NCI-H1105 (cell line): ENCODE measurements around the gene COPA.
"Not testable (repeated sequence)": the region's sequence is repeated elsewhere in the genome, so short reads cannot be mapped to it uniquely, and the experiment has no call there.

Experiments
- DNase-seq: peaks from one replicate; lab custom pipeline; 2025; lab: John Stamatoyannopoulos, UW

COPA gene

GRCh38 chr1:160325252-160325651 is 17.8 kb downstream of the COPA start:
- DNase-seq, result no peak

GRCh38 chr1:160322831-160323230 is 20.2 kb downstream of the COPA start:
- DNase-seq, result no peak

DNA sequence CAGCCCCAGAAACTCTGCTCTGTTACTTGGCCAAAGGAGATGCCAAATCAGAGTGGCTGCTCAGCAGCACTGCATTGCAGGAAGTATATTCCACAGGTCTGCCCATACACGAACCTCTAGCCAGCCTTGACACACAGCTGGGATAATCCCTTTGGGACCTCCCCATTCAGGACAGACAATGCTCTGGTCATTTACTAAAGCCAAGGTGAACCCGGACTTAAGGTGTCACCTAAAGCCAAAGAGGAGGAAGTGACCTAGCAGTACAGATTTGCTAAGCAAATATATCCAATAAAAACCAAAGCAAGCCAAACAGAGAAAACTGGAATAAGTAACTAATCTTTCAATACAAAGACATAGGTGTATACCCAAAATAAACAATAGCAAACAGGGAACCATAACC is 27.7 kb downstream of the COPA start:
- no peak for DNase-seq

DNA sequence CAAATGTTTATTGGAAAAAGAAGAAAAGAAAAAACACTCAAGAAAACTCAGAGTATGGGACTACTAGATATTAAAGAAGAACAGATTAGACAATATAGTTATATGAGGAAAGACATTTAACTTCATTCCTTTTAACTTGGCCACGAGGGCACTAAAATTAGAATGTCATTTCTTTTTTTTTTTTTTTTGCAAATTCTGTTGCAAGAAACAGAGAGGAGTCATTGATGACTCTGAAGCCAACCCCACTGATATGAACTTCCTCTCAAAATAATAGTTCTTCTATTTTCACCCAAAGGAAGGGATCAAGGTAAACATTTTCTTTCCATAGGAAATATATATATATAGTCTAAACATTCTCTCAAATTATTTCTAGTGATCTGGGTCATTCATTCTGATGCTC is 33.5 kb downstream of the COPA start:
- DNase-seq, result no peak

DNA sequence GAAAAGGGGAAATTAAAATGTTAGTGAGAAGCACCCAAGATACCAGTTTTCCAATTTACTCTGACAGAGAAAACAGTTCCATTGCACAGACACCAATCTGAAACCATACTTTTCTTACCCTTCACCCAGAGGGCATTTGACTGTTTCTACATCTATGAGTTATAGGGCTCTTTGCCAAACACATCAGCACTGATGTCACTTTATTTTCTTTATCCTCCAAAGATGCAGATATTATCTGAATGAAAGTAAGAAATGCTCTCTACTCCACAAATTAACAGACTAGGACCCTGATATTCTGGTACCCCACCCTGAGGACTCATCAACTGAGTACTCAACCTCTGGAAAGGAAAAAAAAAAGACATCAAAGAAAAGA is 33.9 kb downstream of the COPA start:
- DNase-seq, result no peak

DNA sequence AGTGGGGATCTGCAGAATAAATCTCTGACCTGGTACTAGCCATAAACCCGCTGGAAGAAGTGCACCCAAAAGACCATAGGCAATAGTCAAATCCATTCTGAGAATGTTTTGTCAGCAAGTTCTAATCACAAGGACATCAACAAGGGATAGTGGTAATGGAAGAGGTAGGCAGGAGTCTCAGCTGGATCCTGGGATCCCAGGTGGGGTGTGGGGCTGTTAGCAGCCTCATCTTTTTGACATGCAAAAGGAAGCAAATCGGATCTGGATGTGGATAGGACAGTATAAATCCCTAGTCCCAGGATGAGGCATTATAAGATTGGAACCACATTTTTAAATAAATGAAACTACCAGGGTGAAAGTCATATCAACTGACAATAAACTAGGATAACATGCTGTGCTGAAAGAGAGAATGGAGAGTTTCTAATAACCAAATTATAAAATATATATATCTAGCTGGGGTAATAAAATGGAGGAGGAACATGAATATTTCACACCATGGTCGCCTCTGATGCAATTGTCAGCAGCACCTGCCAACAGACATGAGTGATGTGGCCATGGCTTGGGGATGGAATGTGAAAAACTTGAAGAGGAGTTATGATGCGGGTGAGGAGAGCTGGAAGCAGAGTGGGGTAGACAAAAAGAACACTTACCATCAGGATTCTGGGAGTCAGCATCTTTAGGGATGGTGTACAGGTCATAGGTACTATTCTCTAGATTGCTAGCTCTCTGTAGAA is 34.4 kb downstream of the COPA start:
- no peak for DNase-seq

- no peak for DNase-seq
These were observed 35.8 kb downstream of the COPA start for GRCh38 chr1:160307118-160307791.

DNA sequence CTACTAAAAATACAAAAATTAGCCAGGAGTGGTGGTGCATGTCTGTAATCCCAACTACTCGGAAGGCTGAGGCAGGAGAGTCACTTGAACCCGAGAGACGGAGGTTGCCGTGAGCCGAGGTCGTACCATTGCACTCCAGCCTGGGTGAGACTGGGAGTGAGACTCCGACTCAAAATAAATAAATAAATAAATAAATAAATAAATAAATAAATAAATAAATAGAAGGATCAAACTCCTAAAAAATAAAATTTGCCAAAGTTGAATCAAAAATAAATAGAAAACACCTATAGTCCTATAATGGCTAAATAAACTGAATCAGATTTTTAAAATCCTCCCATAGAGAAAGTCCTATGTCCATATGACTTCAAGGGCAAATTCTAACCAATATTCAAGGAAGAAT is 42.9 kb downstream of the COPA start:
- no peak for DNase-seq

- no peak for DNase-seq
These were observed 47.0 kb downstream of the COPA start for GRCh38 chr1:160296036-160296435.

GRCh38 chr1:160293020-160293968 is 49.8 kb downstream of the COPA start:
- DNase-seq, result no peak

DNA sequence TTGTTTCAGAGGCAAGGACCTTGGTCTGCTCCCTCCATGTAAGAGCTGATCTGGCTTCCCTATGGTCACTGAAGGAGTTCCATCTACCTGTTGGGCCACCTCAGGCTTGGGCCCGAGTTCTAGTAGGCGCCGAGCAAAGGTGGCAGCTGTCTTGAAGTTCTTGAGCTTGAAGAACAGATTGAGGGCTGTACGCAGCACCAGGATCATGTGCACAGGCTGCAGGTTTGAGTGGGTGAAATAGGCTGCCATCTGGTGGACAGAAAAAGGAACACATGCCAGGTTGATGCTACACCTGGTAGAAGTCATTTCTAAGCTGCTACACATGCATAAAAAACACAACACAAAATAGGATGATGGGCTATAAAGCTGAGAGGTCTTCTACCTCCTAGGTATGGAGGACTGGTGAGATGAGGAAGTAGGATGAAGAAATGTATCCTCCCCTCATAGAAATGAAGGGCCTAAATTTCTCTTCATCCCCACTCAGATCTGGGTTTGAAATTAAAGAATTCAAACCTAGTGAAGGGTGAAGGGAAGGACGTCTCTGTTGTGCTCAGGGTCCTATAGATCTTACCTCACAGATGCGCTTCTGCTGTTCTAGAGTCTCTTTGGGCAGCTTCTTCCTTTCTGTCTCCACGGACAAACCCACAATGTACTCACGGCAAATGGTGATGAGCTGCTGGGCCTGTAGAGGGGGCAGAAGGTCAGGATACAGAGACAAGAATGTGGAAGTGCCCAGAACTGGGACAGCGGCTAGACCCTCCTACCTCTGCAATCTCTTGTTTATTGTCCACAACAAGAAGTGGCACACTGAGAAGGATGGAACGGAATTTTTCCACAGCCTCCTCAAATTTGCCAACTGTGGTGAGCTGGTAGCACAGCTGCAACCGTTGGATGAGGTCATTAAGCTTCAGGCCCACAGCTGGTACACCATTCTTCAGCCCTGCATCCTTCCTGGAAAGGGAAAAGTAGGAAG is 51.5 kb downstream of the COPA start:
- DNase-seq, result peak; percentile 60

GRCh38 chr1:160287769-160288168 is 55.3 kb downstream of the COPA start:
- not testable (repeated sequence) for DNase-seq

- no peak for DNase-seq
These were observed 57.5 kb downstream of the COPA start for GRCh38 chr1:160285506-160285905.

- peak; percentile 81 for DNase-seq
These were observed 58.2 kb downstream of the COPA start, which contains the start of gene PEX19 for GRCh38 chr1:160284782-160285344. Gene PEX19, minus strand, starts transcription at chr1:160285133. Its CDS starts 9 bp downstream, at chr1:160285124.

GRCh38 chr1:160284220-160284781 is 58.7 kb downstream of the COPA start:
- no peak for DNase-seq

DNA sequence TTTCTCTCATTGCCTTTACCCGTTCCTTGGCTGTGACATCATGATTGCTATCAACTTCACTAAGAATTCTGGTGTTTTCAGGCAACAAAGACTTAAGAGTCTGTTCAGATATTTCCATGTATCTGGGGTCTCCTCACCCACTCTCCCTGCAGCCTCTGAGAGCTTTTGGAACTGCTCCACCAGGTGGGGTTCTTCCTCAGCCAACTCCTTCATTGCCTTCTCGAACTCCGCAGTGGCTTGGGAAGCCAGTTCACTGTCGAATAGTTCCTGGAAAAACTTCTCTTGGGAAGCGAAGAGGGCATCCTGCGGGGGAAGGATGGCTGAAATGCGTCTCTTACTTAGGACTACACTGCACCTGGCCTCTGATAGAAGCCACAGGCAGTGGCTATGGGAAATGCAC is 60.2 kb downstream of the COPA start:
- no peak for DNase-seq

GRCh38 chr1:160277987-160278386 is 65.1 kb downstream of the COPA start:
- no peak for DNase-seq

DNA sequence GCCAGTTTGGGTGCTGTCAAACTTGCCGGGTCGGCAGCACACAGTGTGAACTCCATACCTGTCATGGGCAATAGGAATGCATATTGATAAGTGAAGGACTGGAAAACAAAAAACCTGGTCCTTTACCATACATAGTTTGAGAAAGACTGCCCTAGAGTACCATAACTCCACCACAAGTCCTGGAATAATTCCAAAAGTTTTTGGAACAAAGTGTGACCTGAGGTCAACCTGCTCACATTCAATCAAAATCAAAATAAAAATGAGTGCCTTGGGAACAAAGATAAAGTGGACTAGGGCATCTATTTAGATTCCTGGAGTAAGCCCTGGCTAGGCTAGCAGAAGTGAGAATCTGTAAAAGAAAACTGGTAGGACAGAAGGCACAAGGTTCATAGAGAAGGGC is 65.7 kb downstream of the COPA start:
- no peak for DNase-seq

DNA sequence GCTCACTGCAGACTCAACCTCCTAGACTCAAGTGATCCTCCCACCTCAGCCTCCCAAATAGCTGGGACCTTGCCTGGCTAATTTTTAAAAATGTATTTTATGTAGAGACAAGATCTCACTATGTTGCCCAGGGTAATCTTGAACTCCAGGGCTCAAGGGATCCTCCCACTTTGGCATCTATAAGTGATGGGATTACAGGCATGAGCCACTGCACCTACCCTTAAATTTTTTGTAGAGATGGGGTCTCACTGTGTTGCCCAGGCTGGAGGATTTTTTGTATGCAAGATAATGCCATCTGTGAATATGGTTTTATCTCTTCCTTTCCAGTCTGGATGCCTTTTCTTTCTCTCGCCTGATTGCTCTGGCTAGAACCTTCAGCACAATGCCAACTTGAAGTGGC is 72.0 kb downstream of the COPA start:
- no peak for DNase-seq

GRCh38 chr1:160267284-160267991 is 75.6 kb downstream of the COPA start:
- DNase-seq, result no peak
